Ascending aorta (tissue), 2 donors: ENCODE measurements around the gene FARS2. TPM values are rescaled to one million over a fixed set of nuclear protein-coding genes. Genes with fewer than 3 reads are reported as not detected.

ENCODE experiments used
- DNase-seq, 2 donors: peaks; one replicate each; pipeline ENCODE4 v3.0.0-alpha.2; 2019; ENCODE audit warnings: low spot score in 2 of 2
- H3K27ac ChIP-seq, 2 donors: fragments of 200-600 bp; sonication (generic); one replicate each; pipeline ENCODE4 v1.5.1; 2016 to 2017; ENCODE audit warnings: mild to moderate bottlenecking in 1 of 2
- H3K27me3 ChIP-seq: fragments of 200-600 bp; sonication (generic); one replicate; pipeline ENCODE4 v1.5.1; 2017
- H3K36me3 ChIP-seq, 2 donors: fragments of 200-600 bp; sonication (generic); one replicate each; pipeline ENCODE4 v1.5.1; 2016
- H3K4me1 ChIP-seq, 2 donors: fragments of 200-600 bp; sonication (generic); one replicate each; pipeline ENCODE4 v1.5.1; 2016 to 2017; ENCODE audit warnings: mild to moderate bottlenecking in 1 of 2
- H3K4me3 ChIP-seq, 2 donors: fragments of 200-600 bp; sonication (generic); one replicate each; pipeline ENCODE4 v1.5.1; 2016 to 2017; ENCODE audit warnings: mild to moderate bottlenecking in 1 of 2
- H3K9me3 ChIP-seq, 2 donors: fragments of 200-600 bp; sonication (generic); one replicate each; pipeline ENCODE4 v1.5.1; 2016
- intact Hi-C: fragments of 100-400 bp; cut with DNase I; formaldehyde crosslinking; loops from one replicate; pipeline ENCODE4 v1.15.1; 2023
- total RNA-seq: library from RNA; depleted of rRNA; stranded (reverse); fragments of >200 nt; gene quantifications from one replicate; pipeline ENCODE4 v1.1.0, GENCODE V29; 2016
- TF ChIP-seq, protein P1 (sequence below), 3 experiments: fragments of 200-600 bp in 2 of 3; fragments of 450-650 bp in 1 of 3; sonication (generic) in 2 of 3; IDR thresholded peaks; one replicate each; pipeline ENCODE4 v1.5.1; 2016 to 2019; ENCODE audit warnings: antibody characterized with exemption in 3 of 3, mild to moderate bottlenecking in 1 of 3, moderate library complexity in 1 of 3

Gene FARS2
- total RNA-seq, 1 donor from 2014 or later: 17.6 TPM

DNA sequence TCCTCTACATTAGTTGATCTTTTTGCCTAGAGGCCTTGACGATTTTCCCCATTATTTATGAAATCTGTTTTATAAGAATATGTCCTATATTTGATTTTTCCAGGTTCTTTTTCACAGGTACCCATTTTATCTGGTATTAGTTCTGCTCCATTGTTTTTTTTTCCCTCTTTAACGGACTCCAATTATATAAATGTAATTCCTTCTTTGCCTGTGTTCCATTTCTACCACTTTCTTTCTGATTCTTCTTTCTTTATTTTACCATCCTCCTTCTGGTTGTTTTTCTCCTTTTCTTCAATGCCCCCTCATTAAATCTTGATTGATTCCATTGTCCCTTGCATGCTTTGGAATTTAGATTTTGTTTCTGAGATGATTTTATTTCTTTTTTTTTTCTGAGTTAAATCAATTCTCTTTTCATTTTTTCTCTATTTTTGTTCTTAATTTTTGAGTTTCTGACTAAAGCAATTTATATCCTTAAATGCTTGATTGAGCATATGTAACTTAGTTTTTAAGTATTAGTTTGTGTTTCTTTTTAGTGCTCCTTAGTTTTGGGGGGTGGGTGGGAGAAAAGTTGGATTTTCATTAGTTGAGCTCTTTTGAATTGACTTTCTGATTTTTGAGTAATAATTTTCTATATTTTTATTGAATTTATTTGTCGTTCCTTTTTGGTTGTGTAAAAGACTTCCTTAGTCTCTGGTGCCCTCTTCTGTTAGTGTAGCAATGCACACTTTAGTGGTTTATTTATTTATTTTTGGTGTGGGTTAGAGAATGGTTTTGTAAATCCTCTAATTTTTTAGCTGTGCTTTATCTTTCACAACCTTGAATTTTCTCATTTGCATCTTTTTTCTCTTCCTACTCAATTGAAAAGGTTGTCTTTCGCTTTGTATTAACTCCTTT is 140.8 kb downstream of the FARS2 start:
- no peaks in the 10 kb centered on the region for H3K27me3 ChIP-seq
- no peaks in the 10 kb centered on the region for H3K4me1 ChIP-seq
- TF ChIP-seq, protein P1, sequence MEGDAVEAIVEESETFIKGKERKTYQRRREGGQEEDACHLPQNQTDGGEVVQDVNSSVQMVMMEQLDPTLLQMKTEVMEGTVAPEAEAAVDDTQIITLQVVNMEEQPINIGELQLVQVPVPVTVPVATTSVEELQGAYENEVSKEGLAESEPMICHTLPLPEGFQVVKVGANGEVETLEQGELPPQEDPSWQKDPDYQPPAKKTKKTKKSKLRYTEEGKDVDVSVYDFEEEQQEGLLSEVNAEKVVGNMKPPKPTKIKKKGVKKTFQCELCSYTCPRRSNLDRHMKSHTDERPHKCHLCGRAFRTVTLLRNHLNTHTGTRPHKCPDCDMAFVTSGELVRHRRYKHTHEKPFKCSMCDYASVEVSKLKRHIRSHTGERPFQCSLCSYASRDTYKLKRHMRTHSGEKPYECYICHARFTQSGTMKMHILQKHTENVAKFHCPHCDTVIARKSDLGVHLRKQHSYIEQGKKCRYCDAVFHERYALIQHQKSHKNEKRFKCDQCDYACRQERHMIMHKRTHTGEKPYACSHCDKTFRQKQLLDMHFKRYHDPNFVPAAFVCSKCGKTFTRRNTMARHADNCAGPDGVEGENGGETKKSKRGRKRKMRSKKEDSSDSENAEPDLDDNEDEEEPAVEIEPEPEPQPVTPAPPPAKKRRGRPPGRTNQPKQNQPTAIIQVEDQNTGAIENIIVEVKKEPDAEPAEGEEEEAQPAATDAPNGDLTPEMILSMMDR (IDR thresholded peaks at IDR 0.05): no peak
- peaks cover 0 to 11% of the 10 kb centered on the region in 2 donors for H3K9me3 ChIP-seq
- H3K27ac ChIP-seq: no peak overlapping the region
- intact Hi-C loops: loop anchor here (10.0 kb wide), 1 partner anchor 257 kb away; no protein-coding TSS in a partner anchor
- no peak overlapping the region for H3K4me3 ChIP-seq
- H3K36me3 ChIP-seq: peaks cover 0 to 4% of the 10 kb centered on the region in 2 donors
- DNase-seq: no peak

DNA sequence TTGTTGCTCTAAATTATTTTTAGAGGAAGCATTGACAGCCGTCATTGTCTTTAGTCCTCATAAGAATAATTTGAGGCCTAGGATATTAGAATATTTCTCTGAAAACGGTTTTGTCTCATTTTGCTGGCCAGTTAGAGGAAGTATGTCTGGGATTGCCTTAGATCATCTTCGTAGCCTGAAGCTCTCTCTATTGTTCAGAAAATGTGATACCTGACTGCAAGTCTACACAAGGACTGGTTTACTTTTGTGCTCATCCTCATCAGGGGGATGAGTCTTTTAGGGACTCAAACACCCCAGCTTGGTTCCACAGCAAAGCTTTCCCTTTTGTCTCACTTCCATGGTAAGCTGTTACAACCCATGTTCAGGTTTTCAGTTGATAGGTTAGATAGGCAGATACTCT is 141.8 kb downstream of the FARS2 start:
- intact Hi-C loops: loop anchor here (10.0 kb wide), 1 partner anchor 258 kb away; no protein-coding TSS in a partner anchor
- Histone ChIP-seq H3K4me3 (no peak overlapping the region), H3K27me3 (no peaks in the 10 kb centered on the region)

DNA sequence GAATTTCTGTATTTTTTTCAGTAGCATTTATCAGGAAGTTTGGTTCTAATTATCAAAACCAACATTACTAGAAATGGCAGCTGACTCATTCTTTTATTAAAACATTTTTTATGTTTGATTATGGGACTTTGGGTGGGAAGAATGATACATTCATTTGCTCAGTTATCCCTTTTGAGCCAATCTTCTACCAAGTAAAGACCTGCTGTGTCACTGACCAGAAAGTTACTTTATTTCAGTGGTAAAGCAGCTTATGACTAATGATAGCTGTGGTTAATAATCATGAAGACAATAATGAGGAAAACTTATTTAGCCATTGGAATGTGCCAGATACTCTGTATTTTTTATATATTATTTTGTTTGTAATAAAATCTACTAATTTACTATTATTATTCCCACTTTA is 142.3 kb downstream of the FARS2 start:
- Histone ChIP-seq H3K9me3 (peaks cover 0 to 11% of the 10 kb centered on the region in 2 donors), H3K27ac (no peak overlapping the region), H3K36me3 (peaks cover 0 to 4% of the 10 kb centered on the region in 2 donors), H3K4me1 (no peaks in the 10 kb centered on the region), H3K4me3 (no peak overlapping the region), H3K27me3 (no peaks in the 10 kb centered on the region)
- TF ChIP-seq, protein P1 (IDR thresholded peaks at IDR 0.05): no peak
- no peak for DNase-seq
- intact Hi-C loops: loop anchor here (10.0 kb wide), 1 partner anchor 259 kb away; no protein-coding TSS in a partner anchor

More for the DNA sequence above, 141.8 kb downstream of the FARS2 start:
- Histone ChIP-seq H3K27ac (no peak overlapping the region), H3K9me3 (peaks cover 0 to 11% of the 10 kb centered on the region in 2 donors), H3K36me3 (peaks cover 0 to 4% of the 10 kb centered on the region in 2 donors), H3K4me1 (no peaks in the 10 kb centered on the region)
- DNase-seq: no peak
- TF ChIP-seq, protein P1 (IDR thresholded peaks at IDR 0.05): no peak

DNA sequence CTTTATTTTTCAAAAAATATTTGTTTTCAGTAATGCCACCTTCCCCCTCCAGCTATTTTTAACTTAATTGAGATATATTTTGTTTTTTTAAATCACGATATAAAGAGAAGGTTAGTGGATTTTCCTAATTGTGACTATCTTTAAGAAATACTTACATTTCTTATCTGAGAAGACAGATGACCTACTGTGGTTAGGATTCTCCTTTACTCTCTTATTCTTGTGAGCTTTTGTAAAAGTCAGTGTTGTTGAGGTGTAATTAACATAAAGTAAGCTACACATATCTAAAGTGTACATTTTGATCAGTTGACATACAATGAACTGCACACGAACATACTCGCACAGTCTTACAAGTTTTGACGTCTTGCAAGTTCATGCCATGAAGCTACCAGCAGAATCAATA is 144.7 kb downstream of the FARS2 start:
- H3K9me3 ChIP-seq: peaks cover 0 to 11% of the 10 kb centered on the region in 2 donors
- H3K27me3 ChIP-seq: no peaks in the 10 kb centered on the region
- intact Hi-C loops: loop anchor here (10.0 kb wide), 1 partner anchor 261 kb away; no protein-coding TSS in a partner anchor
- no peaks in the 10 kb centered on the region for H3K4me1 ChIP-seq
- TF ChIP-seq, protein P1 (IDR thresholded peaks at IDR 0.05): no peak
- no peak overlapping the region for H3K4me3 ChIP-seq
- no peak for DNase-seq
- H3K36me3 ChIP-seq: peaks cover 0 to 4% of the 10 kb centered on the region in 2 donors
- H3K27ac ChIP-seq: no peak overlapping the region

DNA sequence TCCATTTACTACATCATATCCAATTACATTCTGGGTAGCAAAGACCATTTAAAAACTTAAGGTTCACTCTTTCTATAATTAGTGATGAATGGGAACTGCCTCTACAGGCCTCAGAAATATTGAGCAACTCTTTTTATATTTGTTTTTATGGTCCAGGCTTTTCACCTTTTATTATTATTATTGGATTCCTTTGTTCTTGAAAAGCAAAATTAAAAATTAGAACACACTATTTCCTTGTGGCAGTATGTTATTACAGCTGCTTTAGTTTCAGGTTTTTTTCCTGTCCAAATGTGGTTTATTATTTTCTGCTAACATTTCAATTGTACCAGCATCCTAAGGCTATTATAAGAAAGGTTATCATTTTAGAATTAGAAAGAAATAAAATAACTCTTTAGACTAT is 150.1 kb downstream of the FARS2 start:
- no peak for DNase-seq
- H3K4me1 ChIP-seq: peaks cover 0 to 7% of the 10 kb centered on the region in 2 donors
- TF ChIP-seq, protein P1 (IDR thresholded peaks at IDR 0.05): no peak
- no peaks in the 10 kb centered on the region for H3K27me3 ChIP-seq
- intact Hi-C loops: no loop called here
- no peaks in the 10 kb centered on the region for H3K9me3 ChIP-seq
- H3K4me3 ChIP-seq: no peak overlapping the region
- no peaks in the 10 kb centered on the region for H3K36me3 ChIP-seq
- no peak overlapping the region for H3K27ac ChIP-seq
